Urothelium cell line (cell line): Measurements from ENCODE around the gene PAX5.
"Not testable (repeated sequence)": the region's sequence is repeated elsewhere in the genome, so short reads cannot be mapped to it uniquely, and the experiment has no call there.

Experiments
- DNase-seq: peaks from one replicate; pipeline ENCODE4 v3.0.0; 2011; ENCODE audit warnings: low spot score, mixed read lengths
- FAIRE-seq: peaks from 2 replicates; lab custom pipeline; 2011; peaks lifted over from hg19 to GRCh38; lab: Jason Lieb, UNC

Gene PAX5

GRCh38 chr9:37033682-37034304, at the start of gene PAX5:
TSS of gene PAX5 (minus strand) at chr9:37034268. CDS start at chr9:37034031, 237 bp downstream.
- FAIRE-seq (no peak), DNase-seq (no peak)

- FAIRE-seq (no peak), DNase-seq (no peak)
Measured at GRCh38 chr9:37083654-37084053, 49.6 kb upstream of the PAX5 start.

- DNase-seq = no peak
- no peak for FAIRE-seq
Measured at GRCh38 chr9:37082214-37082765, 48.2 kb upstream of the PAX5 start.

- FAIRE-seq, DNase-seq: not testable (repeated sequence)
Measured at GRCh38 chr9:37081507-37081906, 47.4 kb upstream of the PAX5 start.

GRCh38 chr9:37080165-37080628, 46.1 kb upstream of the PAX5 start:
- DNase-seq, FAIRE-seq: not testable (repeated sequence)

GRCh38 chr9:37079370-37080164, 45.5 kb upstream of the PAX5 start:
- DNase-seq (peak; percentile 96), FAIRE-seq (peak; percentile 96)

GRCh38 chr9:37074790-37075189, 40.7 kb upstream of the PAX5 start:
- not testable (repeated sequence) for DNase-seq, FAIRE-seq

- DNase-seq = no peak
- no peak for FAIRE-seq
Measured at GRCh38 chr9:37066139-37066725, 32.2 kb upstream of the PAX5 start.

GRCh38 chr9:37062336-37062735, 28.3 kb upstream of the PAX5 start:
- FAIRE-seq (no peak), DNase-seq (no peak)

GRCh38 chr9:37061768-37062167, 27.7 kb upstream of the PAX5 start:
- FAIRE-seq = no peak
- no peak for DNase-seq

- FAIRE-seq (no peak), DNase-seq (no peak)
Measured at GRCh38 chr9:37060833-37061232, 26.8 kb upstream of the PAX5 start.

GRCh38 chr9:37056046-37056920, 22.2 kb upstream of the PAX5 start:
- no peak for FAIRE-seq

GRCh38 chr9:37054363-37054720, 20.3 kb upstream of the PAX5 start:
- DNase-seq = not testable (repeated sequence)
- peak; percentile 35 for FAIRE-seq

More at GRCh38 chr9:37056046-37056920, 22.2 kb upstream of the PAX5 start:
- DNase-seq = no peak

- DNase-seq = no peak
- peak; percentile 88 for FAIRE-seq
Measured at GRCh38 chr9:37053684-37054362, 19.8 kb upstream of the PAX5 start.

GRCh38 chr9:37046683-37047082, 12.6 kb upstream of the PAX5 start:
- DNase-seq (no peak), FAIRE-seq (no peak)

- FAIRE-seq (no peak), DNase-seq (no peak)
Measured at GRCh38 chr9:37042421-37042820, 8.4 kb upstream of the PAX5 start.

GRCh38 chr9:37040508-37041127, 6.5 kb upstream of the PAX5 start:
- DNase-seq (no peak), FAIRE-seq (no peak)

GRCh38 chr9:37038943-37039464, 4.9 kb upstream of the PAX5 start:
- DNase-seq (no peak), FAIRE-seq (no peak)

- DNase-seq (no peak), FAIRE-seq (no peak)
Measured at GRCh38 chr9:37038302-37038942, 4.4 kb upstream of the PAX5 start.
